K562 (cell line): Measurements from ENCODE around the gene TMEM200A. TPM values are rescaled to one million over a fixed set of nuclear protein-coding genes. Genes with fewer than 3 reads are reported as not detected.

ENCODE experiments used
- ATAC-seq: fragments of 200-7000 bp; cut with Tn5 transposase; 3 replicates; pipeline ENCODE4 v1.9.1; 2020; ENCODE audit warnings: moderate library complexity
- BruUV-seq: library from RNA; stranded (reverse); fragments of 400-500 nt; replicated peaks from 2 replicates; lab custom pipeline; 2021; lab: Mats Ljungman, UMichigan
- CTCF ChIA-PET: fragments of 300-600 bp; formaldehyde crosslinking; extraction: SDS; loops from one replicate; lab custom pipeline; 2021; ENCODE audit warnings: low intra/inter-chr PET ratio; lab: Yijun Ruan, JAX
- POLR2A ChIA-PET: fragments of 300-600, 350-650 bp; sonication (Branson Sonifier 250); formaldehyde crosslinking; extraction: SDS; loops from one replicate; lab custom pipeline; 2021; ENCODE audit warnings: antibody characterized with exemption, inconsistent platforms; lab: Yijun Ruan, JAX
- DNase-seq, 4 experiments: peaks; one replicate each; pipeline versions ENCODE4 v3.0.0 to v3.0.0-alpha.2; 2011 to 2018; ENCODE audit warnings: low spot score in 3 of 4, mixed read lengths in 3 of 4; ENCODE audit errors: extremely low read depth in 1 of 4
- FAIRE-seq: peaks from 2 replicates; lab custom pipeline; 2011; peaks lifted over from hg19 to GRCh38; lab: Jason Lieb, UNC
- H2AFZ ChIP-seq: 2 replicates; pipeline ENCODE4 v1.6.0; 2011; ENCODE audit warnings: low read depth, low read length, control low read depth, inconsistent platforms
- H3K27ac ChIP-seq: fragments of 200-600 bp; 3 replicates; pipeline ENCODE4 v1.8.0; 2011; ENCODE audit warnings: low read depth, mild to moderate bottlenecking, control low read depth, inconsistent platforms, low read length, moderate library complexity, mixed read lengths; ENCODE audit errors: extremely low read depth
- H3K27me3 ChIP-seq, 2 experiments: fragments of 300-600 bp in 1 of 2; 2 replicates in 1 of 2; 3 replicates in 1 of 2; pipeline versions ENCODE4 v1.6.0 to v1.8.0; 2011; ENCODE audit warnings: inconsistent platforms in 2 of 2, low read length in 2 of 2, mild to moderate bottlenecking in 1 of 2, mixed read lengths in 1 of 2, moderate library complexity in 1 of 2; ENCODE audit not compliant: control insufficient read depth in 2 of 2, insufficient read depth in 2 of 2
- H3K36me3 ChIP-seq: fragments of 300-600 bp; 3 replicates; pipeline ENCODE4 v1.8.0; 2011; ENCODE audit warnings: mild to moderate bottlenecking, low read length, inconsistent platforms; ENCODE audit not compliant: control insufficient read depth, insufficient read depth
- H3K4me1 ChIP-seq, 2 experiments: fragments of 200-600 bp in 1 of 2; replicated peaks in 1 of 2; 2 replicates in 1 of 2; 3 replicates in 1 of 2; pipeline versions ENCODE4 v1.5.1 to v1.8.0; 2011; ENCODE audit warnings: inconsistent platforms in 2 of 2, low read length in 2 of 2, mild to moderate bottlenecking in 1 of 2, mixed read lengths in 1 of 2, moderate library complexity in 1 of 2; ENCODE audit not compliant: control insufficient read depth in 2 of 2, insufficient read depth in 2 of 2
- H3K4me2 ChIP-seq: 2 replicates; pipeline ENCODE4 v1.6.1; 2011; ENCODE audit warnings: low read length, control low read depth, inconsistent platforms, mixed read lengths; ENCODE audit not compliant: insufficient read depth
- H3K4me3 ChIP-seq: fragments of 200-600 bp; sonication (generic), shearing (Covaris generic); 2 replicates; pipeline ENCODE4 v1.5.1; 2016; ENCODE audit warnings: control low read depth, inconsistent platforms
- H3K79me2 ChIP-seq: fragments of 200-600 bp; 3 replicates; pipeline ENCODE4 v1.8.0; 2011; ENCODE audit warnings: low read length, inconsistent platforms; ENCODE audit not compliant: control insufficient read depth, insufficient read depth
- H3K9ac ChIP-seq, 2 experiments: 2 replicates each; pipeline versions ENCODE4 v1.6.0 to v1.6.1; 2011; ENCODE audit warnings: low read depth in 2 of 2, low read length in 2 of 2, control low read depth in 1 of 2, inconsistent platforms in 1 of 2, mild to moderate bottlenecking in 1 of 2, mixed read lengths in 1 of 2; ENCODE audit not compliant: insufficient read depth in 1 of 2
- H3K9me1 ChIP-seq: one replicate; pipeline ENCODE4 v1.6.0; 2011; ENCODE audit warnings: inconsistent platforms, mild to moderate bottlenecking, low read length, moderate library complexity; ENCODE audit not compliant: control insufficient read depth, insufficient read depth
- H3K9me3 ChIP-seq: replicated peaks from 2 replicates; pipeline ENCODE4 v1.5.1; 2011; ENCODE audit warnings: low read depth, low read length, inconsistent platforms; ENCODE audit not compliant: control insufficient read depth, insufficient read depth
- H4K20me1 ChIP-seq: replicated peaks from 2 replicates; pipeline ENCODE4 v1.6.1; 2011; ENCODE audit warnings: low read length, inconsistent platforms, mixed read lengths; ENCODE audit not compliant: control insufficient read depth, insufficient read depth
- CBX1 ChIP-seq: sonication (generic); IDR thresholded peaks from 2 replicates; pipeline ENCODE4 v1.6.1; 2016; ENCODE audit warnings: antibody characterized with exemption, low read depth, mild to moderate bottlenecking
- DACH1 ChIP-seq: fragments of 450-650 bp; IDR thresholded peaks from 2 replicates; pipeline ENCODE4 v1.6.1; 2018; ENCODE audit not compliant: partially characterized antibody
- EZH2 ChIP-seq: IDR thresholded peaks from 2 replicates; pipeline ENCODE4 v1.6.1; 2012; ENCODE audit warnings: low read depth, mild to moderate bottlenecking, inconsistent platforms, low read length, borderline replicate concordance
- GATAD2B ChIP-seq: fragments of 450-650 bp; IDR thresholded peaks from 2 replicates; pipeline ENCODE4 v1.6.1; 2017; ENCODE audit warnings: mild to moderate bottlenecking, borderline replicate concordance
- KLF6 ChIP-seq: fragments of 250-450 bp; sonication (Bioruptor Pico); IDR thresholded peaks from 2 replicates; pipeline ENCODE4 v1.4.0; 2020; ENCODE audit warnings: mild to moderate bottlenecking, moderate library complexity, borderline replicate concordance
- MAFG ChIP-seq: fragments of 450-650 bp; conservative IDR thresholded peaks from 2 replicates; pipeline ENCODE4 v1.6.1; 2016; ENCODE audit warnings: missing genetic modification characterization, missing compliant biosample characterization
- NCOA2 ChIP-seq, 2 experiments: fragments of 450-650 bp; IDR thresholded peaks; 2 replicates each; pipeline ENCODE4 v1.6.1; 2018; ENCODE audit warnings: mild to moderate bottlenecking in 2 of 2, moderate library complexity in 1 of 2; ENCODE audit not compliant: partially characterized antibody in 2 of 2
- NR2C2 ChIP-seq, 2 experiments: fragments of 200-800 bp in 1 of 2; sonication (Bioruptor generic) in 1 of 2; sonication (generic) in 1 of 2; formaldehyde crosslinking in 1 of 2; IDR thresholded peaks; 2 replicates each; pipeline versions ENCODE4 v1.6.1 to v1.8.0; 2016 to 2022; ENCODE audit warnings: mild to moderate bottlenecking in 1 of 2, missing compliant biosample characterization in 1 of 2, missing genetic modification characterization in 1 of 2, missing genetic modification reagents in 1 of 2
- SMAD3 ChIP-seq: fragments of 450-650 bp; formaldehyde crosslinking; conservative IDR thresholded peaks from 2 replicates; pipeline ENCODE4 v1.4.0; 2020; ENCODE audit warnings: mild to moderate bottlenecking
- TFAM ChIP-seq: fragments of 250-450 bp; sonication (Bioruptor Pico); conservative IDR thresholded peaks from 2 replicates; pipeline ENCODE4 v1.5.0; 2021; ENCODE audit warnings: mild to moderate bottlenecking, moderate library complexity
- ZBTB9 ChIP-seq: fragments of 450-650 bp; formaldehyde crosslinking; IDR thresholded peaks from 2 replicates; pipeline ENCODE4 v1.4.0; 2020; ENCODE audit warnings: mild to moderate bottlenecking, moderate library complexity
- ZKSCAN8 ChIP-seq: fragments of 200-800 bp; sonication (Bioruptor generic); IDR thresholded peaks from 2 replicates; pipeline ENCODE4 v1.6.1; 2016; ENCODE audit warnings: missing genetic modification characterization, missing compliant biosample characterization
- ZNF217 ChIP-seq: sonication (generic); formaldehyde crosslinking; IDR thresholded peaks from 2 replicates; pipeline ENCODE4 v1.8.0; 2022; ENCODE audit warnings: mild to moderate bottlenecking, missing genetic modification reagents
- ZNF717 ChIP-seq: fragments of 250-450 bp; sonication (Bioruptor Pico); IDR thresholded peaks from 2 replicates; pipeline ENCODE4 v1.5.0; 2021
- ZNF79 ChIP-seq: fragments of 250-450 bp; sonication (Bioruptor Pico); IDR thresholded peaks from 2 replicates; pipeline ENCODE4 v1.4.0; 2020; ENCODE audit warnings: low read depth, mild to moderate bottlenecking, moderate library complexity
- WGBS: fragments of 100-300 bp; shearing (Covaris generic); methylation state at CpG from one replicate; pipeline ENCODE4 v1.1.6; 2016; ENCODE audit warnings: low coverage, mixed read lengths; ENCODE audit not compliant: insufficient coverage; ENCODE audit errors: missing lambda C conversion rate; 5-methylcytosine and 5-hydroxymethylcytosine counted together
- in situ Hi-C: fragments of 300-500 bp; cut with MboI; formaldehyde crosslinking; loops from 4 replicates; pipeline ENCODE4 v1.15.0; 2018; ENCODE audit warnings: inconsistent platforms, mixed read lengths
- intact Hi-C: fragments of 100-400 bp; cut with micrococcal nuclease; formaldehyde crosslinking; loops from 2 replicates; pipeline ENCODE4 v1.14.2; 2022
- polyA plus RNA-seq, 8 experiments: library from polyadenylated mRNA; depleted of rRNA in 4 of 8; stranded (reverse) in 5 of 8; unstranded in 3 of 8; fragments of >200 nt; fragmentation: Nextera tagmentation in 2 of 8; fragmentation: Illumina TruSeq in 1 of 8; extraction: Ambion mirVana in 2 of 8; extraction: Trizol in 1 of 8; gene quantifications; 2 replicates each; pipeline versions ENCODE4 v1.2.1 to v1.2.3, GENCODE V29; 2011 to 2014; ENCODE audit warnings: inconsistent platforms in 1 of 8, missing spikeins in 1 of 8
- total RNA-seq, 7 experiments: library from RNA; depleted of rRNA in 6 of 7; stranded (reverse); fragments of >200 nt in 6 of 7; fragmentation: Illumina TruSeq in 2 of 7; extraction: Trizol in 2 of 7; gene quantifications; 2 replicates each; pipeline versions ENCODE4 v1.2.1 to v1.2.3, GENCODE V29; 2011 to 2021; ENCODE audit warnings: low replicate concordance in 1 of 7
- TF ChIP-seq, protein P1 (sequence below): sonication (generic); formaldehyde crosslinking; IDR thresholded peaks from 2 replicates; pipeline ENCODE4 v1.8.1; 2023; ENCODE audit warnings: mild to moderate bottlenecking, missing genetic modification reagents, moderate library complexity
- TF ChIP-seq, protein P2 (sequence below): fragments of 450-650 bp; formaldehyde crosslinking; conservative IDR thresholded peaks from 2 replicates; pipeline ENCODE4 v1.4.0; 2022; ENCODE audit warnings: mild to moderate bottlenecking, missing genetic modification characterization

TMEM200A gene
- total and polyA plus RNA-seq, 9 of the 15 experiments (the other 6 are each of a cell fraction or from before 2014, with no cell fraction given) = 0.04 TPM; not detected in 8

DNA sequence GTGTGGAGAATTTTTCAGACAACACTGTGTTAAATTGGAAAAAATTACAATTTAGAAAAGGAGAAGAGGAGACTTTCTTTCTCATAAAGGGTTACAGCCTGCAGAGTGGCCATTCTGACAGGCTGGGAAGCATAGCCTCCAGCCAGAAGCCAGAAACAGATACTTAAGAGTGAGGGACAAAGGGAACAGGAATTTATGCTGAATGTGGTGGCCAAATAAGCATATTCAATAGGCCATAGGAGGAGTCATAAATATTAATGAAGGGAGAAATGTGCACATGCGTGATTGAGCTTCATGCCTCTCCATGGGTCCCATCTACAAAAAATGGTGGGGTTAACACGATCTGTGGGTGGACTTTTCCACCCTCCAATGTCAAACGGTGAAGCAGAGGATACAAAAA, 13.4 kb downstream of the TMEM200A start:
- Histone ChIP-seq H4K20me1 (no peaks in the 10 kb centered on the region), H3K4me2 (no peak overlapping the region), H3K79me2 (no peaks in the 10 kb centered on the region), H3K9ac (no peak overlapping the region), H3K9me1 (no peaks in the 10 kb centered on the region), H3K4me1 (no peaks in the 10 kb centered on the region), H3K27me3 (no peaks in the 10 kb centered on the region), H3K36me3 (no peaks in the 10 kb centered on the region), H2AFZ (no peak overlapping the region), H3K4me3 (no peak overlapping the region), H3K9me3 (no peaks in the 10 kb centered on the region), H3K27ac (no peak overlapping the region)
- ATAC-seq (no peak), FAIRE-seq (no peak), DNase-seq (no peak)
- ChIA-PET POLR2A (no interaction called here), CTCF (no interaction called here)
- intact Hi-C loops (no loop called here), in situ Hi-C loops (no loop called here)
- 0% methylated on average over 3 of the region's 3 CpGs for WGBS
- BruUV-seq = no TSS peak
- TF ChIP-seq DACH1 (no peak), ZBTB9 (no peak), KLF6 (CRISPR knock-in tag) (no peak), ZNF217 (no peak), ZNF79 (no peak), GATAD2B (no peak), ZNF717 (no peak), NCOA2 (IDR thresholded peaks at IDR 0.05; ENCODE audit: partially characterized antibody in 2 of 2) (no peak), ZKSCAN8 (CRISPR knock-in tag) (no peak), CBX1 (no peak), EZH2 (no peak), NR2C2 (CRISPR knock-in tag; IDR thresholded peaks at IDR 0.05) (no peak), NR2C2 (tag; IDR thresholded peaks at IDR 0.05) (no peak), MAFG (tag) (no peak), TFAM (CRISPR knock-in tag) (no peak), SMAD3 (CRISPR knock-in tag) (no peak)
- TF ChIP-seq, protein P1, sequence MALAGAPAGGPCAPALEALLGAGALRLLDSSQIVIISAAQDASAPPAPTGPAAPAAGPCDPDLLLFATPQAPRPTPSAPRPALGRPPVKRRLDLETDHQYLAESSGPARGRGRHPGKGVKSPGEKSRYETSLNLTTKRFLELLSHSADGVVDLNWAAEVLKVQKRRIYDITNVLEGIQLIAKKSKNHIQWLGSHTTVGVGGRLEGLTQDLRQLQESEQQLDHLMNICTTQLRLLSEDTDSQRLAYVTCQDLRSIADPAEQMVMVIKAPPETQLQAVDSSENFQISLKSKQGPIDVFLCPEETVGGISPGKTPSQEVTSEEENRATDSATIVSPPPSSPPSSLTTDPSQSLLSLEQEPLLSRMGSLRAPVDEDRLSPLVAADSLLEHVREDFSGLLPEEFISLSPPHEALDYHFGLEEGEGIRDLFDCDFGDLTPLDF (CRISPR knock-in tag) = no peak
- TF ChIP-seq, protein P2, sequence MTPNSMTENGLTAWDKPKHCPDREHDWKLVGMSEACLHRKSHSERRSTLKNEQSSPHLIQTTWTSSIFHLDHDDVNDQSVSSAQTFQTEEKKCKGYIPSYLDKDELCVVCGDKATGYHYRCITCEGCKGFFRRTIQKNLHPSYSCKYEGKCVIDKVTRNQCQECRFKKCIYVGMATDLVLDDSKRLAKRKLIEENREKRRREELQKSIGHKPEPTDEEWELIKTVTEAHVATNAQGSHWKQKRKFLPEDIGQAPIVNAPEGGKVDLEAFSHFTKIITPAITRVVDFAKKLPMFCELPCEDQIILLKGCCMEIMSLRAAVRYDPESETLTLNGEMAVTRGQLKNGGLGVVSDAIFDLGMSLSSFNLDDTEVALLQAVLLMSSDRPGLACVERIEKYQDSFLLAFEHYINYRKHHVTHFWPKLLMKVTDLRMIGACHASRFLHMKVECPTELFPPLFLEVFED (CRISPR knock-in tag) = no peak
